GM21717 (cell line): ENCODE data around the gene ZNF276.
"Not testable (repeated sequence)": the region's sequence is repeated elsewhere in the genome, so short reads cannot be mapped to it uniquely, and the experiment has no call there.

ENCODE experiments used
- ATAC-seq: cut with Tn5 transposase; IDR thresholded peaks from one replicate; pipeline ENCODE4 v1.9.1; 2021; ENCODE audit warnings: mild to moderate bottlenecking, moderate library complexity; ENCODE audit not compliant: unreplicated experiment

Gene ZNF276

GRCh38 chr16:89779231-89779908, 58.0 kb downstream of the ZNF276 start:
- ATAC-seq, result no peak

GRCh38 chr16:89779909-89780305, 58.6 kb downstream of the ZNF276 start:
- no peak for ATAC-seq

GRCh38 chr16:89782489-89782888, 61.2 kb downstream of the ZNF276 start:
- no peak for ATAC-seq

GRCh38 chr16:89783952-89784351, 62.6 kb downstream of the ZNF276 start:
- ATAC-seq, result not testable (repeated sequence)

GRCh38 chr16:89784406-89784805, 63.1 kb downstream of the ZNF276 start:
- no peak for ATAC-seq

GRCh38 chr16:89785523-89786155, 64.3 kb downstream of the ZNF276 start:
- no peak for ATAC-seq

GRCh38 chr16:89786474-89787364, 65.4 kb downstream of the ZNF276 start:
- no peak for ATAC-seq

GRCh38 chr16:89787365-89787805, 66.0 kb downstream of the ZNF276 start:
- no peak for ATAC-seq
